Mesenchymal stem cell (in vitro differentiated cells and primary cell): ENCODE data around the gene CSTB.
A peak's percentile ranks its signal among the peaks of the same experiment; 100 is the strongest.

Experiments used
- DNase-seq: peaks from one replicate; pipeline ENCODE4 v3.0.0-alpha.2; 2013
- H2AFZ ChIP-seq: one replicate; pipeline ENCODE4 v1.6.1; 2013; ENCODE audit warnings: low read depth, mild to moderate bottlenecking, control low read depth, inconsistent platforms, low read length, moderate library complexity
- H2AK5ac ChIP-seq: 2 replicates; pipeline ENCODE4 v1.6.1; 2013; ENCODE audit warnings: low read length, moderate library complexity, mild to moderate bottlenecking, inconsistent platforms; ENCODE audit not compliant: severe bottlenecking
- H2BK120ac ChIP-seq: one replicate; pipeline ENCODE4 v1.6.1; 2013; ENCODE audit warnings: low read depth, mild to moderate bottlenecking, inconsistent platforms, low read length, moderate library complexity
- H2BK12ac ChIP-seq, 2 experiments: one replicate each; pipeline ENCODE4 v1.6.1; 2013; ENCODE audit warnings: inconsistent platforms in 2 of 2, low read length in 2 of 2, mild to moderate bottlenecking in 2 of 2, moderate library complexity in 2 of 2, control low read depth in 1 of 2
- H2BK15ac ChIP-seq: one replicate; pipeline ENCODE4 v1.6.1; 2013; ENCODE audit warnings: mild to moderate bottlenecking, low read depth, inconsistent platforms; ENCODE audit not compliant: poor library complexity, severe bottlenecking
- H2BK5ac ChIP-seq: 2 replicates; pipeline ENCODE4 v1.6.1; 2013; ENCODE audit warnings: low read depth, mild to moderate bottlenecking, low read length, control low read depth, inconsistent platforms; ENCODE audit not compliant: poor library complexity, severe bottlenecking
- H3K14ac ChIP-seq, 2 experiments: one replicate each; pipeline ENCODE4 v1.6.1; 2013; ENCODE audit warnings: inconsistent platforms in 2 of 2, low read length in 2 of 2, control low read depth in 1 of 2, mild to moderate bottlenecking in 1 of 2, moderate library complexity in 1 of 2
- H3K18ac ChIP-seq, 2 experiments: one replicate each; pipeline ENCODE4 v1.6.1; 2013; ENCODE audit warnings: inconsistent platforms in 2 of 2, low read length in 2 of 2, control low read depth in 1 of 2, low read depth in 1 of 2, mild to moderate bottlenecking in 1 of 2
- H3K23ac ChIP-seq, 2 experiments: one replicate each; pipeline ENCODE4 v1.6.1; 2013; ENCODE audit warnings: inconsistent platforms in 2 of 2, low read length in 2 of 2, mild to moderate bottlenecking in 2 of 2, moderate library complexity in 2 of 2, control low read depth in 1 of 2
- H3K27ac ChIP-seq: 2 replicates; pipeline ENCODE4 v1.5.1; 2013; ENCODE audit warnings: mild to moderate bottlenecking, moderate library complexity, low read length, control low read depth, inconsistent platforms; ENCODE audit not compliant: poor library complexity, severe bottlenecking
- H3K27me3 ChIP-seq, 2 experiments: 2 replicates each; pipeline versions ENCODE4 v1.6.1 to v1.7.0; 2013; ENCODE audit warnings: low read length in 2 of 2, mild to moderate bottlenecking in 2 of 2, moderate library complexity in 2 of 2, control low read depth in 1 of 2, inconsistent platforms in 1 of 2; ENCODE audit not compliant: control insufficient read depth in 1 of 2, insufficient read depth in 1 of 2
- H3K36me3 ChIP-seq, 2 experiments: 2 replicates each; pipeline versions ENCODE4 v1.6.1 to v1.7.0; 2013; ENCODE audit warnings: low read length in 2 of 2, control low read depth in 1 of 2, inconsistent platforms in 1 of 2, low read depth in 1 of 2, mild to moderate bottlenecking in 1 of 2; ENCODE audit not compliant: insufficient read depth in 2 of 2, control insufficient read depth in 1 of 2
- H3K4ac ChIP-seq, 2 experiments: one replicate each; pipeline ENCODE4 v1.6.1; 2013; ENCODE audit warnings: inconsistent platforms in 2 of 2, low read length in 2 of 2, mild to moderate bottlenecking in 2 of 2, moderate library complexity in 2 of 2, control low read depth in 1 of 2, low read depth in 1 of 2
- H3K4me1 ChIP-seq: 2 replicates; pipeline ENCODE4 v1.6.1; 2013; ENCODE audit warnings: low read depth, low read length, control low read depth; ENCODE audit not compliant: control insufficient read depth, insufficient read depth
- H3K4me2 ChIP-seq: 2 replicates; pipeline ENCODE4 v1.6.1; 2013; ENCODE audit warnings: low read length, mild to moderate bottlenecking, inconsistent platforms; ENCODE audit not compliant: poor library complexity, severe bottlenecking
- H3K4me3 ChIP-seq, 2 experiments: 2 replicates each; pipeline versions ENCODE4 v1.5.1 to v1.7.0; 2013; ENCODE audit warnings: low read length in 2 of 2, mild to moderate bottlenecking in 2 of 2, control low read depth in 1 of 2, low read depth in 1 of 2; ENCODE audit not compliant: insufficient read depth in 1 of 2
- H3K79me1 ChIP-seq: replicated peaks from 2 replicates; pipeline ENCODE4 v1.6.1; 2013; ENCODE audit warnings: mild to moderate bottlenecking, control low read depth, low read length, inconsistent platforms; ENCODE audit not compliant: poor library complexity, severe bottlenecking
- H3K9ac ChIP-seq: 2 replicates; pipeline ENCODE4 v1.7.0; 2013; ENCODE audit warnings: mild to moderate bottlenecking, low read length, moderate library complexity
- H3K9me3 ChIP-seq: 2 replicates; pipeline ENCODE4 v1.7.0; 2013; ENCODE audit warnings: mild to moderate bottlenecking, low read length; ENCODE audit not compliant: control insufficient read depth
- H4K8ac ChIP-seq: one replicate; pipeline ENCODE4 v1.6.1; 2013; ENCODE audit warnings: inconsistent platforms, mild to moderate bottlenecking, low read length, moderate library complexity
- H4K91ac ChIP-seq: one replicate; pipeline ENCODE4 v1.6.1; 2013; ENCODE audit warnings: mild to moderate bottlenecking, low read length, inconsistent platforms
- WGBS: methylation state at CpG from one replicate; pipeline ENCODE4 v1.1.7; 2013; ENCODE audit warnings: mixed read lengths; 5-methylcytosine and 5-hydroxymethylcytosine counted together

Gene CSTB

DNA sequence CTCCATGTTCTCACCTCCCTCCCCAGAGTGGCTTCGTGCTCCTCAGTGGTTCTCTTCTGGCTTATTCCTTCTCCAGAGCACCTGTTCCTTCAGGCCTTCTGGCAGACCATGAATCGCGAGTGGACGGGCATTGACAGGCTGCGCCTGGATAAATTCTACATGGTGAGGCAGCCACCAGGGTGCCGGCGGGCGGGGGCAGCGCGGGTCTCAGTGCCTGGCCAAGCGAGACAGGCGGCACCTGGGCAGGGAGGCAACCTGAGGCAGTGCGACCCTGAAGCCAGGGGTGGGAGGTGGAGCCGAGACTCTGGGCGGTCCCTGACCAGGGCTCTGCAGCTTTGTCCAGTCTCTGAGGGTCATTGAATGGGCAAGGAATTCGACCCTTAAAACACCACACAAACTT lies 17.1 kb upstream of the CSTB start:
- H3K27me3 ChIP-seq = no peaks in the 10 kb centered on the region
- no peak overlapping the region for H2BK15ac ChIP-seq
- no peak overlapping the region for H2BK120ac ChIP-seq
- H4K8ac ChIP-seq = no peak overlapping the region
- peaks cover 56% of the 10 kb centered on the region for H3K79me1 ChIP-seq
- no peak overlapping the region for H4K91ac ChIP-seq
- H3K14ac ChIP-seq = no peak overlapping the region
- 98% methylated on average over 16 of the region's 16 CpGs for WGBS
- no peaks in the 10 kb centered on the region for H3K9me3 ChIP-seq
- no peak overlapping the region for H2AK5ac ChIP-seq
- no peak overlapping the region for H3K9ac ChIP-seq
- H3K4me3 ChIP-seq = no peak overlapping the region
- no peak overlapping the region for H2BK12ac ChIP-seq
- H3K27ac ChIP-seq = no peak overlapping the region
- no peak overlapping the region for H3K18ac ChIP-seq
- no peak overlapping the region for H3K23ac ChIP-seq
- H3K4ac ChIP-seq = no peak overlapping the region
- H2BK5ac ChIP-seq = no peak overlapping the region
- peaks cover 17% of the 10 kb centered on the region for H3K4me1 ChIP-seq
- DNase-seq = no peak
- peaks cover 69 to 72% of the 10 kb centered on the region in 2 experiments for H3K36me3 ChIP-seq
- H2AFZ ChIP-seq = no peak overlapping the region
- H3K4me2 ChIP-seq = no peak overlapping the region

DNA sequence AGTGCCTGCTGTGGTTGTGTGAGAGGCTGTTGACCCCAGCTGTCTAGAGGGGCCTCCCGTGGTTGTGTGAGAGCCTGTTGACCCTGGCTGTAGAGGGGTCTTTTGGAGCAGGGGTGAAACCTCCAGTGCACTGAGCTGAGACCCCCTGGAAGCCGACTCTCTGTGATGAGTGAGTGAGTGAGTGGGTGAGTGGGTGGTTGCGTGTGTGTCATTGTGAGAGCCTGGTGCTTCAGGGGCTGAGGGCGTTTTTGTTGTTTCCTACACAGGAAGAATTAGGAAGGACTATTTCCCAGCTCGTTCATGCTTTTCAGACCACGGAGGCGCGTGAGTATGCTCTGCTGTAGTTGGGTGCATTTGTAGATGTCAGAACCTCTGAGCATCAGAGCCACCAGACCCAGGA lies 16.3 kb upstream of the CSTB start:
- peaks cover 61 to 64% of the 10 kb centered on the region in 2 experiments for H3K36me3 ChIP-seq
- no peak overlapping the region for H3K27ac ChIP-seq
- no peak overlapping the region for H3K4me2 ChIP-seq
- 96% methylated on average over 8 of the region's 8 CpGs for WGBS
- no peak overlapping the region for H3K4ac ChIP-seq
- H2AFZ ChIP-seq = no peak overlapping the region
- no peaks in the 10 kb centered on the region for H3K27me3 ChIP-seq
- no peaks in the 10 kb centered on the region for H3K9me3 ChIP-seq
- no peak overlapping the region for H3K18ac ChIP-seq
- H3K14ac ChIP-seq = no peak overlapping the region
- H4K91ac ChIP-seq = no peak overlapping the region
- H3K4me3 ChIP-seq = no peak overlapping the region
- H2AK5ac ChIP-seq = no peak overlapping the region
- no peak overlapping the region for H2BK15ac ChIP-seq
- no peak overlapping the region for H4K8ac ChIP-seq
- H3K4me1 ChIP-seq = peaks cover 17% of the 10 kb centered on the region
- no peak overlapping the region for H3K23ac ChIP-seq
- no peak for DNase-seq
- H2BK12ac ChIP-seq = no peak overlapping the region
- H2BK120ac ChIP-seq = no peak overlapping the region
- H3K79me1 ChIP-seq = peaks cover 48% of the 10 kb centered on the region
- no peak overlapping the region for H3K9ac ChIP-seq
- no peak overlapping the region for H2BK5ac ChIP-seq

DNA sequence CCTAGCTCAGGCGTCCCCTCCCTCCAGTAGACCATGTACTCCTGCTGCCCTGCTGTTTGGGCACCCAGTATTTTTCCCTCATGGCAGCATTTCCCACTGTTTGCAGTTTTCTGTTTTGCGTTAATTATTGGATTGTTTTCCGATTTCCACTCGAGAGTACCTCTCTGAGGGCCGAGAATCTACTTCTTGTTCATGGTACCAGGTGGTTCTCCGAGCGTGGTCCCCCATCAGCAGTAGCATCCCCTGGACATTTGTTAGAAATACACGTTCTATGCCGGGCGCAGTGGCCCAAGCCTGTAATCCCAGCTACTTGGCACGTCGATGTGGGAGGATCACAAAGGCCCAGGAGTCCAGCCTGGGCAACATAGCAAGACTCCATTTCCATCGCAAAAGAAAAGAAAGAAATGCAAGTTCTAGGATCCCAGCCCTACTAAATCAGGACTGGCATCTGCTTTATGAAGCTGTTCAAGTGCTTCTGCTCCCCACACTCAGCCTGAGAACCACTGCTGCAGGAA lies 14.0 kb upstream of the CSTB start:
- peak overlapping the region in 1 of 2 experiments; percentile 73 for H3K18ac ChIP-seq
- H3K9me3 ChIP-seq = no peaks in the 10 kb centered on the region
- H2BK120ac ChIP-seq = no peak overlapping the region
- H3K4me3 ChIP-seq = peak overlapping the region; percentile 80 to 83
- H3K79me1 ChIP-seq = peaks cover 41% of the 10 kb centered on the region
- H4K91ac ChIP-seq = no peak overlapping the region
- H3K27me3 ChIP-seq = no peaks in the 10 kb centered on the region
- peak overlapping the region; percentile 91 for H3K9ac ChIP-seq
- DNase-seq = no peak
- peak overlapping the region in 1 of 2 experiments; percentile 71 for H3K4ac ChIP-seq
- peaks cover 40 to 41% of the 10 kb centered on the region in 2 experiments for H3K36me3 ChIP-seq
- H3K27ac ChIP-seq = no peak overlapping the region
- H3K4me1 ChIP-seq = peaks cover 18% of the 10 kb centered on the region
- peak overlapping the region; percentile 83 for H2AFZ ChIP-seq
- H3K23ac ChIP-seq = no peak overlapping the region
- H2AK5ac ChIP-seq = no peak overlapping the region
- H4K8ac ChIP-seq = peak overlapping the region; percentile 21
- peak overlapping the region in 1 of 2 experiments; percentile 15 for H2BK12ac ChIP-seq
- H2BK15ac ChIP-seq = peak overlapping the region; percentile 63
- H3K14ac ChIP-seq = no peak overlapping the region
- H2BK5ac ChIP-seq = no peak overlapping the region
- H3K4me2 ChIP-seq = peak overlapping the region; percentile 84
- 21% methylated on average over 13 of the region's 13 CpGs for WGBS

DNA sequence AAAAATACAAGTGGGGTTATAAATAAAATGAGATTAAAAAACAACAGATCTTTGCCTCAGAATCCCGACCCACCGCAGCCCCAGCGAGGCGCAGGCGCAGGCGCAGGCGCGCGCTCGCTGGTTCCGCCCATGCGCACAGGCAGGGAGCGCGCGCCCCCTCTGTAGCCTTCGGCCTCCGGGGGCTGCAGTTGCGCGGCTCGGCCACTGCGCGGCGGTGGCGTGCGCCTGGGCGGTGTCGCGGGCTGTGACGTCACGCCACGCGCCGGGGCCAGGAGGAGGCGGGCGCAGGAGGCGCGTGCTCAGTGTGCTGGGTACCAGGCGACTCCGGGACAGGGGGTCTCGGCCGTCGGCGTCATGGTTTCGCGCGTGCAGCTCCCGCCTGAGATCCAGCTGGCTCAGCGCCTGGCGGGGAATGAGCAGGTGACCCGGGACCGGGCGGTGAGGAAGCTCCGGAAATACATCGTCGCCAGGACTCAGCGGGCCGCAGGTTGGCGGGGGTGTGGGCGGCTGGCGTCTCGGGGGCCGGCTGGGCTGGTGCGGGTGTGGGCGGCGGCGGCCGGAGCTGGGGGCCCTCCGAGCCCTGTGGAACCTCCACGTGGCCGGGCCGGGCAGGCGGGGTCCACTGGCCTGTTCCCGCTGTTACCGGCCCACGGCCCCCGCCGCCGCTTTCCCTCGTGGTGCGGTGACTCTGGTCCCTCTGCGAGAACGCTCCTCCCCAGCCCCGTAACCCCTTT lies 13.3 kb upstream of the CSTB start, which contains the start of gene RRP1:
TSS of gene RRP1 (plus strand) at position 302 of the 734 bp plus-strand sequence. CDS start at position 355, 53 bp downstream.
- peak within 1 kb of the TSS; percentile 83 for H2AFZ ChIP-seq
- H4K8ac ChIP-seq = peak within 1 kb of the TSS; percentile 21
- peak within 1 kb of the TSS; percentile 89 for H3K27ac ChIP-seq
- H3K9me3 ChIP-seq = no peaks in the 10 kb centered on the region
- no peaks in the 10 kb centered on the region for H3K27me3 ChIP-seq
- H3K4me3 ChIP-seq = peak within 1 kb of the TSS; percentile 80 to 83
- H2AK5ac ChIP-seq = no peak within 1 kb of the TSS
- peak within 1 kb of the TSS in 1 of 2 experiments; percentile 15 for H2BK12ac ChIP-seq
- under 1% methylated on average over 83 of the region's 83 CpGs for WGBS
- H3K9ac ChIP-seq = peak within 1 kb of the TSS; percentile 93
- H3K4me1 ChIP-seq = peaks cover 16% of the 10 kb centered on the region
- DNase-seq = peak; percentile 82
- peak within 1 kb of the TSS in 1 of 2 experiments; percentile 57 for H3K14ac ChIP-seq
- peaks cover 35% of the 10 kb centered on the region for H3K79me1 ChIP-seq
- H3K4ac ChIP-seq = peak within 1 kb of the TSS; percentile 3 to 71
- peak within 1 kb of the TSS; percentile 75 for H2BK15ac ChIP-seq
- H2BK120ac ChIP-seq = no peak within 1 kb of the TSS
- H3K36me3 ChIP-seq = peaks cover 34% of the 10 kb centered on the region in 2 experiments
- no peak within 1 kb of the TSS for H4K91ac ChIP-seq
- peak within 1 kb of the TSS; percentile 59 to 80 for H3K18ac ChIP-seq
- peak within 1 kb of the TSS; percentile 84 for H3K4me2 ChIP-seq
- H3K23ac ChIP-seq = no peak within 1 kb of the TSS
- H2BK5ac ChIP-seq = no peak within 1 kb of the TSS
